Pancreas (tissue), 10 donors: ENCODE data around the gene CTAG2. TPM values are rescaled to one million over a fixed set of nuclear protein-coding genes. Genes with fewer than 3 reads are reported as not detected.
"Not testable (repeated sequence)": the region's sequence is repeated elsewhere in the genome, so short reads cannot be mapped to it uniquely, and the experiment has no call there.

Source experiments
- ATAC-seq, 4 donors: fragments of 200-7000 bp; cut with Tn5 transposase; one replicate each; pipeline versions ENCODE4 v1.8.0 to v1.9.1; 2020; ENCODE audit warnings: mild to moderate bottlenecking in 4 of 4, moderate library complexity in 4 of 4
- DNase-seq, 6 donors: peaks; one replicate each; pipeline ENCODE4 v3.0.0-alpha.2; 2020
- FAIRE-seq: peaks from 2 replicates; lab custom pipeline; 2012; peaks lifted over from hg19 to GRCh38; lab: Jason Lieb, UNC
- H3K27ac ChIP-seq, 4 donors: fragments of 200-600 bp; sonication (generic); 1 replicate in 3 of 4; 2 replicates in 1 of 4; pipeline versions ENCODE4 v1.5.0 to v1.8.0; 2020
- H3K27me3 ChIP-seq, 4 donors: fragments of 200-600 bp; one replicate each; pipeline ENCODE4 v1.8.0; 2021
- H3K36me3 ChIP-seq, 3 donors: fragments of 200-600 bp; sonication (generic) in 1 of 3; one replicate each; pipeline versions ENCODE4 v1.5.0 to v1.8.0; 2020 to 2021
- H3K4me1 ChIP-seq, 3 donors: fragments of 200-600 bp; one replicate each; pipeline ENCODE4 v1.8.0; 2021
- H3K4me3 ChIP-seq, 4 donors: fragments of 200-600 bp; sonication (generic) in 2 of 4; one replicate each; pipeline versions ENCODE4 v1.5.0 to v1.8.0; 2020 to 2021
- H3K9me3 ChIP-seq, 4 donors: fragments of 200-600 bp; one replicate each; pipeline ENCODE4 v1.8.0; 2021
- WGBS, 2 donors: extraction: QIAGEN DNeasy Blood & Tissue Kit; methylation state at CpG; one replicate each; pipeline ENCODE4 v1.1.7; 2013; 5-methylcytosine and 5-hydroxymethylcytosine counted together
- intact Hi-C, 3 donors: fragments of 100-400 bp; cut with DNase I; formaldehyde crosslinking; loops; one replicate each; pipeline versions ENCODE4 v1.11.1 to v1.14.2; 2022
- polyA plus RNA-seq, 2 donors: library from polyadenylated mRNA; stranded (reverse); fragments of 200-250 nt; gene quantifications; one replicate each; pipeline ENCODE4 v1.2.3, GENCODE V29; 2013
- total RNA-seq, 6 donors: library from RNA; stranded (reverse); fragmentation: NEBNext Ultra II Directional in 4 of 6; extraction: Animal tissue kit (Norgen Biotek cat#: 25700) in 4 of 6; gene quantifications; one replicate each; pipeline versions ENCODE4 v1.2.1 to v1.2.4, GENCODE V29; 2021 to 2023
- TF ChIP-seq, protein P1 (sequence below), 4 donors: fragments of 200-600 bp; sonication (generic) in 3 of 4; IDR thresholded peaks; one replicate each; pipeline versions ENCODE4 v1.5.0 to v1.8.0; 2021; ENCODE audit warnings: antibody characterized with exemption in 4 of 4
- donor health status: healthy with polysubstance abuse.
- donor health status: DM: no; HTN: no; CAD: no; lungs with moderate emphysema.
- donor health status: DM: no; HTN: no; CAD: no.
- donor health status: control.
- donor health status: control.
- donor health status: Bipolar disorder and iron deficiency.
- donor health status: DM: yes; HTN: yes; CAD: no.
- donor health status: DM: no; HTN: no; CAD: no.
- donor health status: DM: no; HTN: no; CAD: no.
- donor health status: DM: yes; HTN: yes; CAD: no.

Gene CTAG2
- total and polyA plus RNA-seq, 8 donors = 1.2 TPM; not detected in 7

GRCh38 chrX:154648931-154649330 lies 4.4 kb downstream of the CTAG2 start:
- 64 to 74% methylated on average over 15 of the region's 15 CpGs for WGBS, 2 donors
- no peak overlapping the region for H3K4me3 ChIP-seq
- DNase-seq = peak in 1 of 6 donors; percentile 37
- TF ChIP-seq, protein P1, sequence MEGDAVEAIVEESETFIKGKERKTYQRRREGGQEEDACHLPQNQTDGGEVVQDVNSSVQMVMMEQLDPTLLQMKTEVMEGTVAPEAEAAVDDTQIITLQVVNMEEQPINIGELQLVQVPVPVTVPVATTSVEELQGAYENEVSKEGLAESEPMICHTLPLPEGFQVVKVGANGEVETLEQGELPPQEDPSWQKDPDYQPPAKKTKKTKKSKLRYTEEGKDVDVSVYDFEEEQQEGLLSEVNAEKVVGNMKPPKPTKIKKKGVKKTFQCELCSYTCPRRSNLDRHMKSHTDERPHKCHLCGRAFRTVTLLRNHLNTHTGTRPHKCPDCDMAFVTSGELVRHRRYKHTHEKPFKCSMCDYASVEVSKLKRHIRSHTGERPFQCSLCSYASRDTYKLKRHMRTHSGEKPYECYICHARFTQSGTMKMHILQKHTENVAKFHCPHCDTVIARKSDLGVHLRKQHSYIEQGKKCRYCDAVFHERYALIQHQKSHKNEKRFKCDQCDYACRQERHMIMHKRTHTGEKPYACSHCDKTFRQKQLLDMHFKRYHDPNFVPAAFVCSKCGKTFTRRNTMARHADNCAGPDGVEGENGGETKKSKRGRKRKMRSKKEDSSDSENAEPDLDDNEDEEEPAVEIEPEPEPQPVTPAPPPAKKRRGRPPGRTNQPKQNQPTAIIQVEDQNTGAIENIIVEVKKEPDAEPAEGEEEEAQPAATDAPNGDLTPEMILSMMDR (IDR thresholded peaks at IDR 0.05) = no peak
- no peaks in the 10 kb centered on the region for H3K36me3 ChIP-seq
- no peaks in the 10 kb centered on the region for H3K27me3 ChIP-seq
- intact Hi-C loops = no loop called here
- H3K9me3 ChIP-seq = no peaks in the 10 kb centered on the region
- no peaks in the 10 kb centered on the region for H3K4me1 ChIP-seq
- no peak overlapping the region for H3K27ac ChIP-seq
- ATAC-seq = no peak
- FAIRE-seq = no peak

- ATAC-seq = not testable (repeated sequence)
- no CpG with 5 or more reads among the region's 24 CpGs for WGBS, 2 donors
These were observed 7.5 kb downstream of the CTAG2 start for GRCh38 chrX:154645745-154646378.

DNA sequence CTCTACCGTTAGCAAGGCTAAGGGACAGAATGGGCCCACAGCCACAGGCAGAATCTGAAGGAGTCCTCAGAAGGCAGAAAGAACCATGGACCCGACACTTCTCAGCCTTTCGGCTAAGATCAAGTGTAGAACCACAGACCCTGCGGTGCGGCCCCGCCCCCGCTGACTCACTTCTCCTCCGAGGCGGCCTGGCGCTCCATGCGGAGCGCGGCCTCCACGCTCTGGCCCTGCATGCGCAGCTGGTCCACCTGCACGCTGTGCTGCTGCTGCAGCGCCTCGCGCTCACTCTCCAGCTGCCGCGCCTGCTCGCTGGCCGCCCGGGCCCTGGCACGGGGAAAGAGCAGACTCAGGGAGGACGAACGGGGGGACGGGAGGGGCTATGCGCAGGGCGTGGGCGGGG lies 9.7 kb downstream of the CTAG2 start:
- DNase-seq, H3K36me3 ChIP-seq, H3K4me3 ChIP-seq, H3K27ac ChIP-seq, FAIRE-seq, H3K4me1 ChIP-seq, intact Hi-C loops, H3K27me3 ChIP-seq, H3K9me3 ChIP-seq, ATAC-seq: not testable (repeated sequence)
- no CpG with 5 or more reads among the region's 31 CpGs for WGBS, 2 donors

More at GRCh38 chrX:154645745-154646378, 7.5 kb downstream of the CTAG2 start:
- H3K4me3 ChIP-seq, H3K9me3 ChIP-seq, H3K36me3 ChIP-seq, intact Hi-C loops, H3K27me3 ChIP-seq, H3K27ac ChIP-seq, FAIRE-seq, DNase-seq, H3K4me1 ChIP-seq: not testable (repeated sequence)

DNA sequence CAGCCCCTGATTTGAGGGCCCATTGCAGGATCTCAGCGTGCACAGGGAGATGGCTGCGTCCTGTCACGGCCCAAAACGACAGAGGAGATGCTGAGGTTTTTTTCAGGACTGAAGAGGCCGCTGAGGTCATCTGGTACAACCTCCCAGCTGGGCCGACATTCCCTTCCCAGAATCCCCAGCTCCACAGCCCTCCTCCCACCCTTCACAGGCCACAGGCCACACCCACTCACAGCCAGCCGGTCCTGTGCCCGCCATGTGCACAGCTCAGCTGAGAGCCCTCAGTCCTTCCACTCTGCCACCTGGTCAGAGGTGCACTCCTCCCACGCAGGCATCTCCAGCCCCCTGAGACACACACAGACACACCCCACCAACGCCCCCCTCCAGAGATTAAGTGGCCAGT lies 11.6 kb downstream of the CTAG2 start:
- H3K27me3 ChIP-seq, H3K4me1 ChIP-seq, DNase-seq, FAIRE-seq, intact Hi-C loops, ATAC-seq, H3K36me3 ChIP-seq, H3K4me3 ChIP-seq, H3K27ac ChIP-seq, H3K9me3 ChIP-seq: not testable (repeated sequence)
- WGBS, 2 donors = no CpG with 5 or more reads among the region's 10 CpGs

- H3K4me1 ChIP-seq, intact Hi-C loops, ATAC-seq, H3K4me3 ChIP-seq, H3K36me3 ChIP-seq, DNase-seq, FAIRE-seq, H3K9me3 ChIP-seq, H3K27me3 ChIP-seq, H3K27ac ChIP-seq: not testable (repeated sequence)
- no CpG with 5 or more reads among the region's 11 CpGs for WGBS, 2 donors
These were observed 19.7 kb downstream of the CTAG2 start for GRCh38 chrX:154633661-154634060.

DNA sequence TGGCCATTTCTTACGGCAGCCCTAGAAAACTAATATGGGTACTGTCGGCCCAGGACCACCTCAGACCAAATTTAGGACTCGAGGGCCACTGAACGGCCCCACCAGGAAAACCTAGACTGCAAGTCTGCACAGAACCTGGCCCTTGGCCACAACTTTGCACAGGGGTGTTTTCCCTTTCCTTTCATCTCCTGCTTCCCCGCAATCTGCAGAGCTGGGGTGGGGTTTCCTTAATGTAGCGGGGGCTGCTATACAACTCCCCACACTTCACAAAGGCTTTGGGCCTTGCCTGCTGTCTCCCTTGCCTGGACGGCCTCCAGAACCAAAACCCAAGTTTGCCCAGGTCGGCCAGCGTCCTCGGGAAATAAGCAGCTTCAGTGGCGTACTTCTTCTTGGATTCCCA lies 22.4 kb downstream of the CTAG2 start:
- H3K36me3 ChIP-seq, H3K9me3 ChIP-seq, H3K4me3 ChIP-seq, DNase-seq, H3K4me1 ChIP-seq, intact Hi-C loops, FAIRE-seq, H3K27ac ChIP-seq, ATAC-seq, H3K27me3 ChIP-seq: not testable (repeated sequence)
- WGBS, 2 donors = no CpG with 5 or more reads among the region's 11 CpGs

- H3K4me3 ChIP-seq, FAIRE-seq, H3K4me1 ChIP-seq, H3K9me3 ChIP-seq, H3K27ac ChIP-seq, H3K36me3 ChIP-seq, H3K27me3 ChIP-seq, intact Hi-C loops, DNase-seq: not testable (repeated sequence)
- WGBS, 2 donors = no CpG with 5 or more reads among the region's 5 CpGs
- ATAC-seq = peak in 3 of 4 donors; percentile 72 to 81 (median 78)
These were observed 24.4 kb downstream of the CTAG2 start for GRCh38 chrX:154628960-154629359.

DNA sequence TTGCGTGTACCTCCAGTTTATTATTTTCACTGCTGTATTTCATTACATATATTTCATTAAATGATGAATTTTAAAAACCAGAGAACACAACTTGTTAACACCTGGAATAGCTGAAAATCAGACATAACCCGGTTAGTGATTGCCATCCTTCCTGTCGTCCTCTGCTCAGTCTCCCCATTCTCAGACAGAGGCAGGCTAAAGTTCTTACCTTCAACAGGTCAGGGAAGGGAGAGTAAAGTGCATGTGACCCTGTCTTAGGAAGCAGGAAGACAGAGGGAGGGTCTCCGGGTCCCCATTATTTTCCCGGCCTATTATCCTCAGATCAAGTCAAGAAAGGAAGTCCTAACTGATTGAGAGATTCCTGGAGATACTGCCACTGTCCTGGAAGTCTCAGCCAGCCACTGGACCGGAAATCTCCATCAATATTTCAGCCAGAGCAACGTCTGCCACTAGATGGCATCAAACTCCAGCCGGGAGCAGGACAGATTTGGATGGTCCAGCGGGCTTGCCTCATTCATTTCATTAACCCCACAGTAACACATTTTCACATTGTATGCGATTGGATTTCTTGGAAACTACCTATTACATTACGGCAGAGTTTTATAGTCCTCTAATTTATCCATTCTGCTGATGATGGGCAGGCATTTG lies 32.5 kb downstream of the CTAG2 start:
- 15 to 28% methylated on average over 2 to 4 of the region's 11 CpGs for WGBS, 2 donors
- intact Hi-C loops, H3K27me3 ChIP-seq, DNase-seq, H3K36me3 ChIP-seq, H3K27ac ChIP-seq, H3K4me1 ChIP-seq, H3K4me3 ChIP-seq, H3K9me3 ChIP-seq: not testable (repeated sequence)
- FAIRE-seq (peak; percentile 92), ATAC-seq (peak in 3 of 4 donors; percentile 72 to 77 (median 75))

GRCh38 chrX:154619182-154619581 lies 34.2 kb downstream of the CTAG2 start, which contains the start of gene CTAG1B:
TSS of gene CTAG1B (minus strand) at chrX:154619282. CDS start at chrX:154619218, 64 bp downstream.
- H3K4me3 ChIP-seq, H3K9me3 ChIP-seq, FAIRE-seq, H3K36me3 ChIP-seq, H3K4me1 ChIP-seq, H3K27ac ChIP-seq, H3K27me3 ChIP-seq, intact Hi-C loops, ATAC-seq, DNase-seq: not testable (repeated sequence)
- no CpG with 5 or more reads among the region's 28 CpGs for WGBS, 2 donors

DNA sequence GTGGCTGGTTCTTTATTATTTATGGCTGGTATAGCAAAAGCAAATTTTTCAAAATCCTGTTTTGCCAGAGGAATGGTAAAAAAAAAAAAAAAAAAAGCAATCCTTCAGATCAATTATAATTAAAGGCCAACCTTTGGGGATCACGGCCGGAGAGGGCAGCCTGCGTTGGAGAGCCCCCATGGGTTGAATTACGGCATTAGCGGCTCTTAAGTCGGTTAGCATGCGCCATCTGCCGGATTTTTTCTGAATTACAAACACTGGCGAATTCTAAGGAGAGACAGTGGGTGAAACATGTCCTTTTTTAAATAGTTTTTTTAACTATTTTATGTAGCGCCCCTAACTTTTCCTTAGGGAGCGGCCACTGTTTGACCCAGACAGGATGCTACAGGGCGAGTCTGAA lies 39.8 kb downstream of the CTAG2 start:
- intact Hi-C loops, DNase-seq, H3K27ac ChIP-seq, H3K9me3 ChIP-seq, H3K36me3 ChIP-seq, ATAC-seq, H3K27me3 ChIP-seq, H3K4me3 ChIP-seq, H3K4me1 ChIP-seq, FAIRE-seq: not testable (repeated sequence)
- WGBS, 2 donors = 14 to 43% methylated on average over 5 of the region's 12 CpGs

DNA sequence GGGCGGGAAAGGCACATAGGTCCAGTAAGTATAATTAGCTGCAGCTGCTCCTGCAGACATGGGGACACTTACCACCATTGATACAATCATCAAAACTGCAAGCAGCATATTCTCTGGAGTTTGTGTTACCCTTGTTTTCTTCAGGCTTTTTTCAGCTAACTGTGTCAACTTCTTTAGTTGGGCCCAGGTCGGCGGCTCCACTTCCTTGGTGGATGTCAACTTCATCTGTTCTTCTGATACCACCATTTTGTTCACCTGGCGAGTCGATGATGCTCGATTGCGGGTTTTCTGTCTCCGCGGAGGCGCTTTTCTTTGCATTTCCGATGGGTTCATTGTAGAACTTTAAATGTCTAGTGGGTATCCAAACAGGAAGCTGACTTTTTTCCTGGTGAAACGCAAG lies 42.2 kb downstream of the CTAG2 start:
- H3K4me1 ChIP-seq, intact Hi-C loops, H3K27ac ChIP-seq, H3K27me3 ChIP-seq, ATAC-seq, H3K9me3 ChIP-seq, FAIRE-seq, DNase-seq, H3K4me3 ChIP-seq, H3K36me3 ChIP-seq: not testable (repeated sequence)
- WGBS, 2 donors = 85 to 88% methylated on average over 12 of the region's 12 CpGs
